Glutamatergic neuron (in vitro differentiated cells): ENCODE results near the gene SLIT1. TPM values are rescaled to one million over a fixed set of nuclear protein-coding genes. Genes with fewer than 3 reads are reported as not detected.
"Not testable (repeated sequence)": the region's sequence is repeated elsewhere in the genome, so short reads cannot be mapped to it uniquely, and the experiment has no call there.

Experiments used
- DNase-seq: peaks from one replicate; pipeline ENCODE4 v3.0.0; 2022
- H3K27ac Mint-ChIP-seq: one replicate; pipeline ENCODE4 v1.8.0; 2020; ENCODE audit warnings: mild to moderate bottlenecking, mixed read lengths, inconsistent platforms; ENCODE audit not compliant: unreplicated experiment
- H3K27me3 Mint-ChIP-seq: one replicate; pipeline ENCODE4 v1.8.0; 2020; ENCODE audit warnings: mild to moderate bottlenecking, moderate library complexity, mixed read lengths, inconsistent platforms; ENCODE audit not compliant: unreplicated experiment
- H3K36me3 Mint-ChIP-seq: one replicate; pipeline ENCODE4 v1.8.0; 2020; ENCODE audit warnings: mild to moderate bottlenecking, mixed read lengths, inconsistent platforms; ENCODE audit not compliant: unreplicated experiment
- H3K4me1 Mint-ChIP-seq: one replicate; pipeline ENCODE4 v1.8.0; 2020; ENCODE audit warnings: mild to moderate bottlenecking, low read depth, mixed read lengths, inconsistent platforms; ENCODE audit not compliant: unreplicated experiment
- H3K4me3 Mint-ChIP-seq: one replicate; pipeline ENCODE4 v1.8.0; 2020; ENCODE audit warnings: mild to moderate bottlenecking, mixed read lengths, inconsistent platforms; ENCODE audit not compliant: unreplicated experiment
- H3K9me3 Mint-ChIP-seq: one replicate; pipeline ENCODE4 v1.8.0; 2020; ENCODE audit warnings: mild to moderate bottlenecking, moderate library complexity, mixed read lengths, inconsistent platforms; ENCODE audit not compliant: unreplicated experiment
- CTCF ChIP-seq: fragments of 200-600 bp; sonication (generic); IDR thresholded peaks from one replicate; pipeline ENCODE4 v1.5.0; 2021; ENCODE audit not compliant: partially characterized antibody, unreplicated experiment
- total RNA-seq: library from RNA; stranded (reverse); fragmentation: NEBNext Ultra II Directional; extraction: Animal tissue kit (Norgen Biotek cat#: 25700); gene quantifications from one replicate; pipeline ENCODE4 v1.2.1, GENCODE V29; 2021; ENCODE audit not compliant: unreplicated experiment

The SLIT1 gene
- total RNA-seq, 1 donor from 2014 or later = 11.3 TPM

- Mint-ChIP-seq H3K27me3 (peaks cover 2% of the 10 kb centered on the region), H3K4me1 (peaks cover 22% of the 10 kb centered on the region), H3K27ac (no peak overlapping the region), H3K9me3 (no peaks in the 10 kb centered on the region), H3K36me3 (no peaks in the 10 kb centered on the region), H3K4me3 (no peak overlapping the region)
- TF ChIP-seq CTCF = no peak
- DNase-seq = no peak
These were observed 95.7 kb downstream of the SLIT1 start for GRCh38 chr10:97090035-97090434.

GRCh38 chr10:97089209-97089870, 96.4 kb downstream of the SLIT1 start:
- Mint-ChIP-seq H3K4me1 (peaks cover 20% of the 10 kb centered on the region), H3K27ac (no peak overlapping the region), H3K4me3 (no peak overlapping the region), H3K36me3 (no peaks in the 10 kb centered on the region), H3K9me3 (no peaks in the 10 kb centered on the region), H3K27me3 (peaks cover 2% of the 10 kb centered on the region)
- TF ChIP-seq CTCF = no peak
- DNase-seq = no peak

- TF ChIP-seq CTCF = no peak
- no peak for DNase-seq
- peaks cover 2% of the 10 kb centered on the region for H3K27me3 Mint-ChIP-seq
- peaks cover 20% of the 10 kb centered on the region for H3K4me1 Mint-ChIP-seq
- H3K4me3 Mint-ChIP-seq = no peak overlapping the region
- H3K36me3 Mint-ChIP-seq = no peaks in the 10 kb centered on the region
- no peaks in the 10 kb centered on the region for H3K9me3 Mint-ChIP-seq
- H3K27ac Mint-ChIP-seq = no peak overlapping the region
These were observed 98.5 kb downstream of the SLIT1 start for GRCh38 chr10:97087296-97087695.

- H3K36me3 Mint-ChIP-seq = no peaks in the 10 kb centered on the region
- DNase-seq = no peak
- no peak for TF ChIP-seq CTCF
- no peak overlapping the region for H3K4me3 Mint-ChIP-seq
- peaks cover 23% of the 10 kb centered on the region for H3K4me1 Mint-ChIP-seq
- peaks cover 2% of the 10 kb centered on the region for H3K27me3 Mint-ChIP-seq
- no peak overlapping the region for H3K27ac Mint-ChIP-seq
- H3K9me3 Mint-ChIP-seq = peaks cover 1% of the 10 kb centered on the region
These were observed 99.2 kb downstream of the SLIT1 start for GRCh38 chr10:97086530-97086929.

- DNase-seq = no peak
- Mint-ChIP-seq H3K9me3 (peaks cover 1% of the 10 kb centered on the region), H3K27ac (no peak overlapping the region), H3K27me3 (no peaks in the 10 kb centered on the region), H3K4me1 (peaks cover 8% of the 10 kb centered on the region), H3K36me3 (no peaks in the 10 kb centered on the region), H3K4me3 (no peak overlapping the region)
- TF ChIP-seq CTCF = no peak
These were observed 102.4 kb downstream of the SLIT1 start for GRCh38 chr10:97083228-97083829.

- H3K27me3 Mint-ChIP-seq, H3K27ac Mint-ChIP-seq: not testable (repeated sequence)
These were observed 103.2 kb downstream of the SLIT1 start for GRCh38 chr10:97082575-97082974.

More at GRCh38 chr10:97082575-97082974, 103.2 kb downstream of the SLIT1 start:
- not testable (repeated sequence) for H3K4me1 Mint-ChIP-seq, DNase-seq, H3K9me3 Mint-ChIP-seq, H3K36me3 Mint-ChIP-seq, H3K4me3 Mint-ChIP-seq
